ENCODE results near the gene CADM1. TPM values are rescaled to one million over a fixed set of nuclear protein-coding genes. Genes with fewer than 3 reads are reported as not detected.

Gene CADM1
- total and polyA plus RNA-seq, 10 of the 15 experiments (the other 5 are each of a cell fraction or from before 2014, with no cell fraction given), result 0.03 to 0.48 (median 0.15) TPM; not detected in 3

- Histone ChIP-seq H3K4me2 (ENCODE audit: control insufficient read depth, insufficient read depth) (no peak overlapping the region), H3K36me3 (ENCODE audit: control insufficient read depth in 2 of 2, insufficient read depth in 2 of 2, low read length in 1 of 2) (no peaks in the 10 kb centered on the region), H3K4me3 (no peak overlapping the region), H3K4me1 (ENCODE audit: control insufficient read depth, insufficient read depth, low read length) (no peaks in the 10 kb centered on the region), H2AFZ (ENCODE audit: control insufficient read depth, low read depth, low read length) (no peak overlapping the region), H3K79me2 (ENCODE audit: control insufficient read depth, insufficient read depth, low read length) (no peaks in the 10 kb centered on the region), H4K20me1 (ENCODE audit: control insufficient read depth, insufficient read depth) (no peaks in the 10 kb centered on the region), H3K27me3 (replicated peaks in 1 of 2; ENCODE audit: control insufficient read depth in 2 of 2, insufficient read depth in 2 of 2, low read length in 1 of 2) (peaks cover 0 to 2% of the 10 kb centered on the region in 2 experiments; a peak in 1 of 4 replicates), H3K9ac (ENCODE audit: control insufficient read depth, insufficient read depth, low read length) (no peak overlapping the region), H3K27ac (ENCODE audit: control insufficient read depth, insufficient read depth) (no peak overlapping the region), H3K9me3 (replicated peaks; ENCODE audit: control insufficient read depth, insufficient read depth, low read length) (no peaks in the 10 kb centered on the region)
- 54% methylated on average over 6 of the region's 6 CpGs for WGBS (ENCODE audit: insufficient coverage, insufficient replicate concordance, low lambda C conversion rate, missing lambda C conversion rate)
- ChIA-PET SMC1A (ENCODE audit: uncharacterized antibody, unreplicated experiment) (no interaction called here), RAD21 (ENCODE audit: unreplicated experiment) (no interaction called here), POLR2A (no interaction called here), CTCF (no interaction called here)
- in situ Hi-C loops (cut with MboI), result no loop called here
- intact Hi-C loops (cut with micrococcal nuclease; ENCODE audit: unreplicated experiment), result no loop called here
- FAIRE-seq, result no peak
- TF ChIP-seq NR2C1 (IDR thresholded peaks at IDR 0.05), result no peak
- no peak for TF ChIP-seq MYC (IDR thresholded peaks at IDR 0.05; ENCODE audit: insufficient read depth, insufficient read length, insufficient replicate concordance, low read length, severe bottlenecking)
- no peak for TF ChIP-seq CREM (IDR thresholded peaks at IDR 0.05; ENCODE audit: low read depth)
- TF ChIP-seq BHLHE40 (IDR thresholded peaks at IDR 0.05; ENCODE audit: borderline replicate concordance in 1 of 2, low read depth in 2 of 2, low read length in 1 of 2), result no peak
- no peak for TF ChIP-seq SREBF2 (IDR thresholded peaks at IDR 0.05; ENCODE audit: low read length)
- no peak for ATAC-seq
- no peak for DNase-seq (ENCODE audit: low read depth, low spot score)
- BruUV-seq (replicated peaks), result no TSS peak
Observed at GRCh38 chr11:115287266-115287665, 216.9 kb downstream of the CADM1 start.

DNA sequence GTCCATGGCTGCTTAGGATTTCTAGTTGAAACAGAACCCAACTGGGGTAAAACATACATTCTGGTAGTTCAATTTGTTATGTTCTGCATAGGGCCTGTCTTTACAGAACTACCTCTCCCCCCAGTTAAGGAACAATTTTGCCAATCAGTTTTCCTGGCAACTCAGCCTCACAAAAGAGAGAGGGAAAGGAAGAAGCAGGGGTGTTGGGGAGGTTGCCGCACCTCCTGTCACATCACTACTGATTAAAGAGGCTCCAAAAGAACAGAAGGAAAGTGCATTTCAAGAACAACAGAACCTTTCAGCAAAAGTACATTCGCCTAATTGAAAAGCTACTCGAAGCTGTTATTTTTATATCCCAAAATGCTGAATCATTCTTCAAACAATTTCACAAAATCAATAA, 217.6 kb downstream of the CADM1 start:
- intact Hi-C loops (cut with micrococcal nuclease; ENCODE audit: unreplicated experiment) (no loop called here), in situ Hi-C loops (cut with MboI) (no loop called here)
- Histone ChIP-seq H4K20me1 (ENCODE audit: control insufficient read depth, insufficient read depth) (no peaks in the 10 kb centered on the region), H3K4me1 (ENCODE audit: control insufficient read depth, insufficient read depth, low read length) (no peaks in the 10 kb centered on the region), H3K4me3 (no peak overlapping the region), H3K79me2 (ENCODE audit: control insufficient read depth, insufficient read depth, low read length) (no peaks in the 10 kb centered on the region), H3K27ac (ENCODE audit: control insufficient read depth, insufficient read depth) (no peak overlapping the region), H3K36me3 (ENCODE audit: control insufficient read depth in 2 of 2, insufficient read depth in 2 of 2, low read length in 1 of 2) (no peaks in the 10 kb centered on the region), H3K27me3 (replicated peaks in 1 of 2; ENCODE audit: control insufficient read depth in 2 of 2, insufficient read depth in 2 of 2, low read length in 1 of 2) (peaks cover 0 to 2% of the 10 kb centered on the region in 2 experiments; a peak in 1 of 4 replicates), H3K9me3 (replicated peaks; ENCODE audit: control insufficient read depth, insufficient read depth, low read length) (no peaks in the 10 kb centered on the region), H3K9ac (ENCODE audit: control insufficient read depth, insufficient read depth, low read length) (no peak overlapping the region), H3K4me2 (ENCODE audit: control insufficient read depth, insufficient read depth) (no peak overlapping the region), H2AFZ (ENCODE audit: control insufficient read depth, low read depth, low read length) (no peak overlapping the region)
- FAIRE-seq (no peak), ATAC-seq (no peak), DNase-seq (ENCODE audit: low read depth, low spot score) (no peak)
- SMC1A ChIA-PET (ENCODE audit: uncharacterized antibody, unreplicated experiment), result no interaction called here
- RAD21 ChIA-PET (ENCODE audit: unreplicated experiment), result no interaction called here
- WGBS (ENCODE audit: insufficient coverage, insufficient replicate concordance, low lambda C conversion rate, missing lambda C conversion rate), result 62% methylated on average over 3 of the region's 3 CpGs
- CTCF ChIA-PET, result no interaction called here
- no TSS peak for BruUV-seq (replicated peaks)
- no peak for TF ChIP-seq HDAC6 (IDR thresholded peaks at IDR 0.05; ENCODE audit: unreplicated experiment)
- TF ChIP-seq, protein P1, sequence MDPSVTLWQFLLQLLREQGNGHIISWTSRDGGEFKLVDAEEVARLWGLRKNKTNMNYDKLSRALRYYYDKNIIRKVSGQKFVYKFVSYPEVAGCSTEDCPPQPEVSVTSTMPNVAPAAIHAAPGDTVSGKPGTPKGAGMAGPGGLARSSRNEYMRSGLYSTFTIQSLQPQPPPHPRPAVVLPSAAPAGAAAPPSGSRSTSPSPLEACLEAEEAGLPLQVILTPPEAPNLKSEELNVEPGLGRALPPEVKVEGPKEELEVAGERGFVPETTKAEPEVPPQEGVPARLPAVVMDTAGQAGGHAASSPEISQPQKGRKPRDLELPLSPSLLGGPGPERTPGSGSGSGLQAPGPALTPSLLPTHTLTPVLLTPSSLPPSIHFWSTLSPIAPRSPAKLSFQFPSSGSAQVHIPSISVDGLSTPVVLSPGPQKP (IDR thresholded peaks at IDR 0.05; ENCODE audit: low read depth, low read length), result no peak
- POLR2A ChIA-PET, result no interaction called here
